ENCODE results near the gene BHLHA15.

- TF ChIP-seq CTCF (IDR thresholded peaks at IDR 0.05): no peak
- no peak for TF ChIP-seq ZFX (IDR thresholded peaks at IDR 0.05; ENCODE audit: borderline replicate concordance)
These were observed 12.1 kb upstream of the BHLHA15 start for GRCh38 chr7:98199131-98199530.

Data from 22Rv1 (cell line).